Measurements from ENCODE around the gene HMG20A. TPM values are rescaled to one million over a fixed set of nuclear protein-coding genes. Genes with fewer than 3 reads are reported as not detected.

HMG20A gene
- total and polyA plus RNA-seq, 12 donors, result 14.0 to 57.2 (median 38.9) TPM

DNA sequence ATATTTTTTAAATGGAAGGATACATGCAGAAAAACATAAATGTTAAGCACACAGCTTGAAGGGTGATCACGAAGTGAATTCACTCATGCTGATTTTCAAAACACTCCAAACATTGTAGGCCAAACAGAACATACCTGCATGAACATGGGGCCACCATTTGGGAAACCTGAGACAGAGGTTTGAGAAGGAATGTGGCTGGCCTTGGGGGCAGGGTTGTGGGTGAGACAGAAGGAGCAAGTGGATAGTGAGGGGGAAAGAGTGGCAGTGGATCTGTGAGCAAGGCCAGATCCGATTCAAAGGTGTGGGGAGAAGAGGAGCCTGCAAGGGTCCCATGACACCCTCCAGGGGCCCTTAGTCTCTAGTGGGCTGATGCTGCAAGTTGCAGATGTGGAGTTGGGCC, 94.9 kb downstream of the HMG20A start:
- no peaks in the 10 kb centered on the region for H3K4me1 ChIP-seq (replicated peaks in 1 of 2)
- intact Hi-C loops (cut with DNase I), result no loop called here
- no peak overlapping the region for H3K27ac ChIP-seq
- H3K4me3 ChIP-seq, result no peak overlapping the region
- no peak for DNase-seq
- H3K9me3 ChIP-seq (replicated peaks in 1 of 3), result no peaks in the 10 kb centered on the region
- H3K36me3 ChIP-seq (replicated peaks in 1 of 2), result no peaks in the 10 kb centered on the region
- H3K27me3 ChIP-seq, result no peaks in the 10 kb centered on the region
- 90 to 94% (median 91%) methylated on average over 2 of the region's 2 CpGs for WGBS, 4 donors
- TF ChIP-seq POLR2A (IDR thresholded peaks at IDR 0.05), result no peak
- TF ChIP-seq, protein P1, sequence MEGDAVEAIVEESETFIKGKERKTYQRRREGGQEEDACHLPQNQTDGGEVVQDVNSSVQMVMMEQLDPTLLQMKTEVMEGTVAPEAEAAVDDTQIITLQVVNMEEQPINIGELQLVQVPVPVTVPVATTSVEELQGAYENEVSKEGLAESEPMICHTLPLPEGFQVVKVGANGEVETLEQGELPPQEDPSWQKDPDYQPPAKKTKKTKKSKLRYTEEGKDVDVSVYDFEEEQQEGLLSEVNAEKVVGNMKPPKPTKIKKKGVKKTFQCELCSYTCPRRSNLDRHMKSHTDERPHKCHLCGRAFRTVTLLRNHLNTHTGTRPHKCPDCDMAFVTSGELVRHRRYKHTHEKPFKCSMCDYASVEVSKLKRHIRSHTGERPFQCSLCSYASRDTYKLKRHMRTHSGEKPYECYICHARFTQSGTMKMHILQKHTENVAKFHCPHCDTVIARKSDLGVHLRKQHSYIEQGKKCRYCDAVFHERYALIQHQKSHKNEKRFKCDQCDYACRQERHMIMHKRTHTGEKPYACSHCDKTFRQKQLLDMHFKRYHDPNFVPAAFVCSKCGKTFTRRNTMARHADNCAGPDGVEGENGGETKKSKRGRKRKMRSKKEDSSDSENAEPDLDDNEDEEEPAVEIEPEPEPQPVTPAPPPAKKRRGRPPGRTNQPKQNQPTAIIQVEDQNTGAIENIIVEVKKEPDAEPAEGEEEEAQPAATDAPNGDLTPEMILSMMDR (IDR thresholded peaks at IDR 0.05), result no peak

GRCh38 chr15:77516076-77516475, 95.4 kb downstream of the HMG20A start:
- no peaks in the 10 kb centered on the region for H3K36me3 ChIP-seq (replicated peaks in 1 of 2)
- intact Hi-C loops (cut with DNase I), result no loop called here
- H3K27ac ChIP-seq, result no peak overlapping the region
- 43 to 57% (median 51%) methylated on average over 3 to 7 of the region's 7 CpGs for WGBS, 4 donors
- no peaks in the 10 kb centered on the region for H3K27me3 ChIP-seq
- no peaks in the 10 kb centered on the region for H3K4me1 ChIP-seq (replicated peaks in 1 of 2)
- no peak overlapping the region for H3K4me3 ChIP-seq
- peak in 6 of 7 donors; percentile 61 to 77 (median 69) for DNase-seq
- TF ChIP-seq, protein P1 (IDR thresholded peaks at IDR 0.05), result no peak
- TF ChIP-seq POLR2A (IDR thresholded peaks at IDR 0.05), result no peak
- no peaks in the 10 kb centered on the region for H3K9me3 ChIP-seq (replicated peaks in 1 of 3)

DNA sequence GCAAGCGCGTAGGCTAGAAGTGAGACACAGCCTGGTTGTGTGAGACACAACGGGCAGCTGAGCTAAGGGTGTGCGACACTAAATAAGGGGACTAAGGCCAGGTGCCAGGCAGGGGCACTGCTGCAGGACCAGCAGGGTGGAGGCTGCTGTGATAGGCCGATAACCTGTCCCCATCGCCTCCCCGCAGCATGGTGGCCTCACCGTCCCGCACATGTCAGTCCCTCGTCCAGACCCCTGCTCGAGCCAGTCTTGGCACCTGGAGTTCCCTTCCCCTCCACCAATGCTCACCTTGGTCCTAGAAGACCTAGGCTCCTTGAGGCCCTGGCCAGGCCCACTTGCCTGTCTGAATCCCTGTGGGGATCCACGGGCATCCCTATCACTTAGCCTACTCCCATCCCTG, 96.1 kb downstream of the HMG20A start:
- intact Hi-C loops (cut with DNase I), result no loop called here
- H3K9me3 ChIP-seq (replicated peaks in 1 of 3), result no peaks in the 10 kb centered on the region
- H3K4me3 ChIP-seq, result no peak overlapping the region
- no peak overlapping the region for H3K27ac ChIP-seq
- DNase-seq, result no peak
- 96 to 99% (median 98%) methylated on average over 12 of the region's 12 CpGs for WGBS, 4 donors
- no peaks in the 10 kb centered on the region for H3K27me3 ChIP-seq
- H3K36me3 ChIP-seq (replicated peaks in 1 of 2), result no peaks in the 10 kb centered on the region
- no peaks in the 10 kb centered on the region for H3K4me1 ChIP-seq (replicated peaks in 1 of 2)
- TF ChIP-seq POLR2A (IDR thresholded peaks at IDR 0.05), result no peak
- TF ChIP-seq, protein P1 (IDR thresholded peaks at IDR 0.05), result no peak

DNA sequence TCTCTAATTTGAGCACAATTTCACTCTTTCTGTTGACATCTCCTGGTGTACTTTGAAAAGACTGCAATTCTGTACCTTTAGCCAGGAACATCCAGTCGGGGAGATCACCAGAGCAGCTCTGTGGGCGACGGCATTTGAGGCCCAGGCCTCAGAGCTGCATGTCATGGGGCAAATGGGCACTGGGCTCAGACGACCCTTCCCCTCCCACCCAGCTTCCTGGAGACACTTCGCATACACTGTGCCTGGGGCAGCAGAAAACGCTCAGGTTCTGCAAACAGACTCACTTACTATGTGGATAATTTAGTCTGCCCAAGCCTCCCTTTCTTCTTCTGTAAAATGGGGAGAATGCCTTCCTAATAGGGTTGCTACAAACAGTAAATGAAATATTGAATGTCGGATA, 96.9 kb downstream of the HMG20A start:
- DNase-seq, result no peak
- H3K4me1 ChIP-seq (replicated peaks in 1 of 2), result no peaks in the 10 kb centered on the region
- no peak overlapping the region for H3K4me3 ChIP-seq
- no peaks in the 10 kb centered on the region for H3K9me3 ChIP-seq (replicated peaks in 1 of 3)
- WGBS, 4 donors, result 85 to 92% (median 89%) methylated on average over 6 to 7 of the region's 7 CpGs
- H3K27ac ChIP-seq, result no peak overlapping the region
- no peaks in the 10 kb centered on the region for H3K36me3 ChIP-seq (replicated peaks in 1 of 2)
- H3K27me3 ChIP-seq, result no peaks in the 10 kb centered on the region
- TF ChIP-seq, protein P1 (IDR thresholded peaks at IDR 0.05), result no peak
- TF ChIP-seq POLR2A (IDR thresholded peaks at IDR 0.05), result no peak
- intact Hi-C loops (cut with DNase I), result no loop called here

Data from adrenal gland (tissue), 12 donors.